RWPE2 (cell line): ENCODE results near the gene ZAP70.

Source experiments
- ATAC-seq: fragments of 200-7000 bp; cut with Tn5 transposase; 3 replicates; pipeline ENCODE4 v1.9.1; 2021; ENCODE audit warnings: low read depth
- DNase-seq: peaks from one replicate; pipeline ENCODE4 v3.0.0-alpha.2; 2020; ENCODE audit warnings: low spot score
- H3K27ac ChIP-seq: fragments of 450-650 bp; 2 replicates; pipeline ENCODE4 v1.5.1; 2017; ENCODE audit warnings: mild to moderate bottlenecking; ENCODE audit not compliant: poor library complexity, severe bottlenecking
- H3K27me3 ChIP-seq: fragments of 250-450 bp; sonication (Bioruptor Pico); 2 replicates; pipeline ENCODE4 v1.5.1; 2021; ENCODE audit warnings: mild to moderate bottlenecking, moderate library complexity; ENCODE audit not compliant: insufficient read depth, poor library complexity, severe bottlenecking
- H3K36me3 ChIP-seq: fragments of 250-450 bp; sonication (Bioruptor Pico); 2 replicates; pipeline ENCODE4 v1.5.1; 2020; ENCODE audit warnings: low read depth, mild to moderate bottlenecking, moderate library complexity
- H3K4me1 ChIP-seq: fragments of 250-450 bp; sonication (Bioruptor Pico); 2 replicates; pipeline ENCODE4 v1.5.1; 2021; ENCODE audit warnings: mild to moderate bottlenecking, moderate library complexity; ENCODE audit not compliant: insufficient read depth, poor library complexity, severe bottlenecking
- H3K4me3 ChIP-seq: fragments of 250-450 bp; sonication (Bioruptor Pico); 2 replicates; pipeline ENCODE4 v1.5.1; 2021; ENCODE audit warnings: mild to moderate bottlenecking, moderate library complexity; ENCODE audit not compliant: severe bottlenecking
- H3K9me3 ChIP-seq: fragments of 250-450 bp; sonication (Bioruptor Pico); 2 replicates; pipeline ENCODE4 v1.5.1; 2021; ENCODE audit warnings: mild to moderate bottlenecking, moderate library complexity; ENCODE audit not compliant: severe bottlenecking
- TF ChIP-seq, protein P1 (sequence below): fragments of 450-650 bp; IDR thresholded peaks from one replicate; pipeline ENCODE4 v1.5.1; 2017; ENCODE audit warnings: mild to moderate bottlenecking, moderate library complexity; ENCODE audit not compliant: poor library complexity, severe bottlenecking

The ZAP70 gene

DNA sequence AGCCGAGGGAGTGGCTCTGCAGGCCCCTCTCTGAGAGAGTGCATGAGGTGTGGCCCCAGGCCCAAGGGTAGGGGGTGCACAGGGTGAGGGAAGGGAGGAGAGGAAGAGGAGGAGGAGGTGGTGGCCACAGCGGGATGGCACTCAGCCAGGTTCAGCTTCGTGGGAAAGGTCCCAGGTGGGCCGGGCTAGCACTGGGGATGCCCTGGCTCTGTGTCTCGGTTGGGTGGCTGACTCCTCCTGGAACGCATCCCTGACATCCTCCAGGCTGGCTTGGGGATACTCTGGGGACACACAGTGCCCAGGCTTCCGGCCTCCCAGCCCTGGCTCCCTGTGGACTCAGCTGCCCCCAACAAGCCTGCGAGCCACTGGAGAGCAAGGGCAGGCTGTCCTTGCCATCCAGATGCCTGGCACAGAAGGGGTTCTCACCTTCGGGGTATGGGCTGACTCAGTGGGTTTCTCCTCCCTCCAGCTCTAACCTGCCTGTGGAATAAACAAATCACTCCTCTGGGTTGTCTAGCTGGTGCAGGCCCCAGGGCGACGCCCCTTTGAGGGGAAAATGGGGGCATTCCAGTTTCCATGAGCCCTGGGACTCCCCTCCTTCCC is 582 bp upstream of the ZAP70 start:
- no peak for DNase-seq
- H3K27me3 ChIP-seq: no peaks in the 10 kb centered on the region
- TF ChIP-seq, protein P1, sequence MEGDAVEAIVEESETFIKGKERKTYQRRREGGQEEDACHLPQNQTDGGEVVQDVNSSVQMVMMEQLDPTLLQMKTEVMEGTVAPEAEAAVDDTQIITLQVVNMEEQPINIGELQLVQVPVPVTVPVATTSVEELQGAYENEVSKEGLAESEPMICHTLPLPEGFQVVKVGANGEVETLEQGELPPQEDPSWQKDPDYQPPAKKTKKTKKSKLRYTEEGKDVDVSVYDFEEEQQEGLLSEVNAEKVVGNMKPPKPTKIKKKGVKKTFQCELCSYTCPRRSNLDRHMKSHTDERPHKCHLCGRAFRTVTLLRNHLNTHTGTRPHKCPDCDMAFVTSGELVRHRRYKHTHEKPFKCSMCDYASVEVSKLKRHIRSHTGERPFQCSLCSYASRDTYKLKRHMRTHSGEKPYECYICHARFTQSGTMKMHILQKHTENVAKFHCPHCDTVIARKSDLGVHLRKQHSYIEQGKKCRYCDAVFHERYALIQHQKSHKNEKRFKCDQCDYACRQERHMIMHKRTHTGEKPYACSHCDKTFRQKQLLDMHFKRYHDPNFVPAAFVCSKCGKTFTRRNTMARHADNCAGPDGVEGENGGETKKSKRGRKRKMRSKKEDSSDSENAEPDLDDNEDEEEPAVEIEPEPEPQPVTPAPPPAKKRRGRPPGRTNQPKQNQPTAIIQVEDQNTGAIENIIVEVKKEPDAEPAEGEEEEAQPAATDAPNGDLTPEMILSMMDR: no peak
- no peaks in the 10 kb centered on the region for H3K9me3 ChIP-seq
- H3K27ac ChIP-seq: no peak overlapping the region
- H3K36me3 ChIP-seq: no peaks in the 10 kb centered on the region
- no peak overlapping the region for H3K4me3 ChIP-seq
- H3K4me1 ChIP-seq: no peaks in the 10 kb centered on the region
- ATAC-seq: no peak

DNA sequence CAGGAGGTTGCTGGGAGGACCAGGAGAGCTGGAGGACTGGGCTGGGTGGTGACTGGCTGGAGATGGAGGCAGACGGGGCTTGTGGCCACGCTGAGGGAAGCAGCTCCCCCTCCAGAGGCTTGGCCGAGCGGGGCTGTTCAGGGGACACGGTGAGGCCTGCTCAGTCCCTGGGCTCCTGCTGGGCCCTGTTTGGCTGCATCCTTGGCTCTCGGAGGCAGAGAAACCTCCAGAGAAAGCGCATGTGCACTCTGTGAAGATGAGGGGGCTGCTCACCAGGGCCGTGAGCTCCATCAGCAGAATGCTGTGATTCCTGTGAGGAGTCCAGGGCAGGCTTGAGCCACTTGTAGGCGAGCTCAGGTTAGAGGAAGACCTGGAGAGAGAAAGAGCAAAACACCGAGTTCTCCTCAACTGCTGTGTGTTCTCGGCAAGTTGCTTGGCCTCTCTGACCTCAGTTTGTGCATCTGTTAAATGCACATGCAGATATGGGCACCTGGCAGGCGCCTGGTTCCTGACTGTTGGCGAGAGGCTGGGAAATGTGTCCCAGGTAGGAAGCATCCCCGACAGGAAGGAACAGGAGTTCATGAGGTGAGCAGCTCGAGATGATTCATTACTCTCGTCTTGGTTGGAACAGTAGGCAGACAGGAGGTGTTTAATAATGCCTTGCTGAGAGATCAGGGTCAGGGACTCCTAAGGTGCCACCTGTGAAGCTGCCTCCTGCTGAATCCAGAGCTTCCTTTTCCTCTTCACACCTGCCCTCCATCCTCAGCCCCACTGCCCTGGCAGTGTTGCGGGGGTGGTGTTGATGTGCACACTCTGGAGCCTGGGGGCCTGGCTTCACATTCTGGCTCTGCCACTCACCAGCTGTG is 941 bp downstream of the ZAP70 start:
- Histone ChIP-seq H3K4me1 (no peaks in the 10 kb centered on the region), H3K36me3 (no peaks in the 10 kb centered on the region), H3K4me3 (no peak overlapping the region), H3K9me3 (no peaks in the 10 kb centered on the region), H3K27me3 (no peaks in the 10 kb centered on the region), H3K27ac (no peak overlapping the region)
- TF ChIP-seq, protein P1: no peak
- ATAC-seq (peak; percentile 71), DNase-seq (no peak)

DNA sequence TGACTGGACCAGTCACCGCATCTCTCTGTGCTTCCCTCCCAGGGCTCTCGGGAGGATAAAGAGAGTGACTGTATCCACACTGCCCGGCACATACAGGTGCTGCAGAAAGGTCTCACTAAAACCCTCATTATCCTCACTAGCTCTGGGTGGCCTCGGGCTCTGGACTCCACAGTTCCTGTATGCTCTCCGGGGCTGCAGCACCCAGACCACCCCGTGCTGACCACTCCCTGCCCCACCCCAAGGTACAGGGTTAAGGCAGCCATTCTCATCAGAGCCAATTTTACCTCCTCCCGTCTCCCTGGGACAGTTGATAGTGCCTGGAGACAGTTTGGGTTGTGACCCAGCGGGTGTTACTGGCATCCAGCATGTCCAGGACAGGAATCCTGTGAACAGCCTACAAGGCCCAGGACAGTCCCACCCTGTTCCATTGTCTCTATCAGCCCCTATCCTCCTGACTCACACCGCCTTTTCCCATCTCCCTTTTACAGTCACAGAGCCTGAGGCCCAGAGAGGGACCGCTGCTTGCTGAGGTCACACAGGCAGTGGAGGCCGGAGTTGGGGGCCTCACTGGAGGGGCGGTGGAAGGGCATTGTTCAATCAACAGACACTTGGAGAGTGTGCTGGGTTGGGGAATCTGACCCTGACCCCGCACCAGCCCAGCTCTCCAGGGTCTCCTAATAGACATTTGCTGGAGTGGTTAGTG is 1.7 kb downstream of the ZAP70 start:
- no peaks in the 10 kb centered on the region for H3K4me1 ChIP-seq
- no peaks in the 10 kb centered on the region for H3K27me3 ChIP-seq
- no peaks in the 10 kb centered on the region for H3K36me3 ChIP-seq
- H3K9me3 ChIP-seq: no peaks in the 10 kb centered on the region
- H3K4me3 ChIP-seq: no peak overlapping the region
- ATAC-seq (no peak), DNase-seq (no peak)
- TF ChIP-seq, protein P1: no peak
- no peak overlapping the region for H3K27ac ChIP-seq

DNA sequence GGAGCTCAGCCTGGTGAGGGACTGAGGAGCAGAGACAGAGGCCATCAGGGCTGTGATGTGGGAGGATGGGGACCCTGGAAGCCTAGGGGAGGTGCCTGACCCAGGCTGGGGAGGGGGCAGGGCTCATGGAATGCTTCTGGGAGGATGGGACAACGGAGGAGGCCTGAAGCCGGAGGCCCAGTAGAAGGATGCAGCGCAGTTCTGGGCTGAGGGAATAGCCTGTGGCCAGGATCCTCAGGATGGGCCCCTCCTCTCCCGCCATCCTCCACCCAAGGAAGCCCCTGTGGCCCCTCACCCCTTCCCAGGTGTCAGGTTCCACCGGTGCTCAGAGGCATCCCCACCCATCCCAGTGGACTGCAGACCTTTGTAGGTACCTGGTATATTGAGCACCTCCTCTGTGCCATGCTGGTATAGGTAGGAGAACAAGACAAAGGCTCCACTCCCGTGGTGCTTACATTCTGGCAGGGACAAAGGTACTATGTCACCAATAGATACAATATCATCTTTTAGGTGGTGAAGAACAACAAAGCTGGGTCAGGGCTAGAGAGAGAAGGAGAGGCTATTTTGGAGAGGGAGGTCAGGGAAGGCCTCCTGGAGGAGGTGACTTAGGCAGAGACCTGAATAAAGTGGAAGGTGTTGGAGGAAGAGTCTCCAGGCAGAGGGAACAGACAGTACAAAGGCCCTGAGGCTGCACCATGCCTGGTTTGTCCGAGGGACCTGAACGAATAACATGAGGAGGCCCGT is 2.7 kb downstream of the ZAP70 start:
- ATAC-seq: no peak
- Histone ChIP-seq H3K4me1 (no peaks in the 10 kb centered on the region), H3K4me3 (no peak overlapping the region)

More for the DNA sequence above, 2.7 kb downstream of the ZAP70 start:
- no peaks in the 10 kb centered on the region for H3K9me3 ChIP-seq
- H3K27me3 ChIP-seq: no peaks in the 10 kb centered on the region
- no peak overlapping the region for H3K27ac ChIP-seq
- no peaks in the 10 kb centered on the region for H3K36me3 ChIP-seq
- TF ChIP-seq, protein P1: no peak
- DNase-seq: no peak
